Measurements from ENCODE around the gene CPSF4L.

CPSF4L gene

GRCh38 chr17:73231395-73231794, 30.3 kb downstream of the CPSF4L start:
- DNase-seq, result no peak

GRCh38 chr17:73230088-73230487, 31.6 kb downstream of the CPSF4L start:
- no peak for DNase-seq

- DNase-seq, result peak; percentile 24
Observed at GRCh38 chr17:73228748-73229236, 32.9 kb downstream of the CPSF4L start.

- DNase-seq, result no peak
Observed at GRCh38 chr17:73227944-73228343, 33.7 kb downstream of the CPSF4L start.

- DNase-seq, result no peak
Observed at GRCh38 chr17:73227379-73227778, 34.3 kb downstream of the CPSF4L start.

- no peak for DNase-seq
Observed at GRCh38 chr17:73226556-73227172, 35.0 kb downstream of the CPSF4L start.

GRCh38 chr17:73224663-73225305, 36.9 kb downstream of the CPSF4L start:
- DNase-seq, result no peak

- no peak for DNase-seq
Observed at GRCh38 chr17:73224237-73224636, 37.4 kb downstream of the CPSF4L start.

GRCh38 chr17:73223626-73224230, 38.0 kb downstream of the CPSF4L start:
- no peak for DNase-seq

GRCh38 chr17:73215447-73215846, 46.2 kb downstream of the CPSF4L start:
- no peak for DNase-seq

GRCh38 chr17:73214851-73215250, 46.8 kb downstream of the CPSF4L start:
- no peak for DNase-seq

GRCh38 chr17:73214008-73214407, 47.7 kb downstream of the CPSF4L start:
- DNase-seq, result no peak

- no peak for DNase-seq
Observed at GRCh38 chr17:73211745-73212144, 49.9 kb downstream of the CPSF4L start.

GRCh38 chr17:73210002-73210678, 51.5 kb downstream of the CPSF4L start:
- no peak for DNase-seq

GRCh38 chr17:73209436-73209835, 52.2 kb downstream of the CPSF4L start:
- DNase-seq, result no peak

- DNase-seq, result no peak
Observed at GRCh38 chr17:73208139-73208827, 53.4 kb downstream of the CPSF4L start.

GRCh38 chr17:73205459-73205961, 56.2 kb downstream of the CPSF4L start:
- DNase-seq, result no peak

GRCh38 chr17:73203788-73204479, 57.7 kb downstream of the CPSF4L start:
- no peak for DNase-seq

- DNase-seq, result no peak
Observed at GRCh38 chr17:73203135-73203787, 58.4 kb downstream of the CPSF4L start.

- no peak for DNase-seq
Observed at GRCh38 chr17:73201215-73202069, 60.2 kb downstream of the CPSF4L start.

GRCh38 chr17:73200476-73200875, 61.2 kb downstream of the CPSF4L start:
- no peak for DNase-seq
